Adipocyte (in vitro differentiated cells): Measurements from ENCODE around the gene TENM3.

Source experiments
- DNase-seq: peaks from one replicate; pipeline ENCODE4 v3.0.0-alpha.2; 2015; ENCODE audit warnings: low read depth
- H3K27me3 ChIP-seq: replicated peaks from 2 replicates; pipeline ENCODE4 v1.7.0; 2013; ENCODE audit warnings: mild to moderate bottlenecking, low read length, moderate library complexity; ENCODE audit not compliant: control insufficient read depth, insufficient read depth
- H3K36me3 ChIP-seq: 2 replicates; pipeline ENCODE4 v1.7.0; 2013; ENCODE audit warnings: low read length, mild to moderate bottlenecking, moderate library complexity; ENCODE audit not compliant: control insufficient read depth, insufficient read depth, severe bottlenecking
- H3K4me1 ChIP-seq: 2 replicates; pipeline ENCODE4 v1.7.0; 2013; ENCODE audit warnings: mild to moderate bottlenecking, low read length, moderate library complexity; ENCODE audit not compliant: control insufficient read depth, insufficient read depth
- H3K4me3 ChIP-seq: 2 replicates; pipeline ENCODE4 v1.7.0; 2013; ENCODE audit warnings: mild to moderate bottlenecking, low read length, moderate library complexity
- H3K9ac ChIP-seq: 2 replicates; pipeline ENCODE4 v1.7.0; 2013; ENCODE audit warnings: mild to moderate bottlenecking, low read length, moderate library complexity
- H3K9me3 ChIP-seq: 2 replicates; pipeline ENCODE4 v1.7.0; 2013; ENCODE audit warnings: mild to moderate bottlenecking, low read length, moderate library complexity; ENCODE audit not compliant: control insufficient read depth

The TENM3 gene

GRCh38 chr4:182788201-182788600 is 545.0 kb downstream of the TENM3 start:
- H3K27me3 ChIP-seq = no peaks in the 10 kb centered on the region
- no peaks in the 10 kb centered on the region for H3K9me3 ChIP-seq
- H3K9ac ChIP-seq = no peak overlapping the region
- H3K4me3 ChIP-seq = no peak overlapping the region
- DNase-seq = no peak
- no peaks in the 10 kb centered on the region for H3K4me1 ChIP-seq
- H3K36me3 ChIP-seq = peaks cover 35% of the 10 kb centered on the region

GRCh38 chr4:182789529-182789928 is 546.3 kb downstream of the TENM3 start:
- Histone ChIP-seq H3K4me3 (no peak overlapping the region), H3K4me1 (no peaks in the 10 kb centered on the region), H3K27me3 (no peaks in the 10 kb centered on the region), H3K9ac (no peak overlapping the region), H3K36me3 (peaks cover 48% of the 10 kb centered on the region), H3K9me3 (no peaks in the 10 kb centered on the region)
- DNase-seq = no peak

- no peak overlapping the region for H3K9ac ChIP-seq
- no peaks in the 10 kb centered on the region for H3K27me3 ChIP-seq
- H3K4me3 ChIP-seq = no peak overlapping the region
- no peaks in the 10 kb centered on the region for H3K9me3 ChIP-seq
- peaks cover 70% of the 10 kb centered on the region for H3K36me3 ChIP-seq
- no peaks in the 10 kb centered on the region for H3K4me1 ChIP-seq
- DNase-seq = no peak
Measured at GRCh38 chr4:182795446-182796238, 552.4 kb downstream of the TENM3 start.

- H3K36me3 ChIP-seq = peaks cover 38% of the 10 kb centered on the region
Measured at GRCh38 chr4:182799515-182800215, 556.5 kb downstream of the TENM3 start.

GRCh38 chr4:182800216-182800515 is 557.0 kb downstream of the TENM3 start:
- Histone ChIP-seq H3K9me3 (no peaks in the 10 kb centered on the region), H3K9ac (no peak overlapping the region), H3K36me3 (peaks cover 34% of the 10 kb centered on the region), H3K4me3 (no peak overlapping the region), H3K27me3 (no peaks in the 10 kb centered on the region), H3K4me1 (no peaks in the 10 kb centered on the region)
- DNase-seq = no peak

More at GRCh38 chr4:182799515-182800215, 556.5 kb downstream of the TENM3 start:
- Histone ChIP-seq H3K9ac (no peak overlapping the region), H3K4me1 (no peaks in the 10 kb centered on the region), H3K27me3 (no peaks in the 10 kb centered on the region), H3K9me3 (no peaks in the 10 kb centered on the region), H3K4me3 (no peak overlapping the region)
- no peak for DNase-seq

GRCh38 chr4:182801636-182802035 is 558.4 kb downstream of the TENM3 start:
- Histone ChIP-seq H3K4me1 (no peaks in the 10 kb centered on the region), H3K9me3 (no peaks in the 10 kb centered on the region), H3K4me3 (no peak overlapping the region), H3K27me3 (no peaks in the 10 kb centered on the region), H3K9ac (no peak overlapping the region), H3K36me3 (peaks cover 29% of the 10 kb centered on the region)
- no peak for DNase-seq

GRCh38 chr4:182802621-182803020 is 559.4 kb downstream of the TENM3 start:
- Histone ChIP-seq H3K36me3 (peaks cover 23% of the 10 kb centered on the region), H3K4me3 (no peak overlapping the region), H3K9ac (no peak overlapping the region), H3K9me3 (no peaks in the 10 kb centered on the region), H3K27me3 (no peaks in the 10 kb centered on the region), H3K4me1 (no peaks in the 10 kb centered on the region)
- DNase-seq = no peak

GRCh38 chr4:182803235-182803634 is 560.0 kb downstream of the TENM3 start:
- H3K36me3 ChIP-seq = peaks cover 19% of the 10 kb centered on the region
- no peaks in the 10 kb centered on the region for H3K9me3 ChIP-seq
- H3K27me3 ChIP-seq = no peaks in the 10 kb centered on the region
- no peak for DNase-seq
- no peak overlapping the region for H3K9ac ChIP-seq
- no peaks in the 10 kb centered on the region for H3K4me1 ChIP-seq
- no peak overlapping the region for H3K4me3 ChIP-seq

- Histone ChIP-seq H3K9ac (no peak overlapping the region), H3K27me3 (no peaks in the 10 kb centered on the region), H3K9me3 (no peaks in the 10 kb centered on the region), H3K36me3 (peaks cover 13% of the 10 kb centered on the region), H3K4me1 (no peaks in the 10 kb centered on the region), H3K4me3 (no peak overlapping the region)
- no peak for DNase-seq
Measured at GRCh38 chr4:182804131-182804530, 560.9 kb downstream of the TENM3 start.

- Histone ChIP-seq H3K9ac (no peak overlapping the region), H3K4me1 (no peaks in the 10 kb centered on the region), H3K36me3 (peaks cover 6% of the 10 kb centered on the region), H3K27me3 (no peaks in the 10 kb centered on the region), H3K4me3 (no peak overlapping the region), H3K9me3 (no peaks in the 10 kb centered on the region)
- no peak for DNase-seq
Measured at GRCh38 chr4:182805321-182805720, 562.1 kb downstream of the TENM3 start.

GRCh38 chr4:182805750-182806149 is 562.5 kb downstream of the TENM3 start:
- no peak overlapping the region for H3K4me3 ChIP-seq
- no peaks in the 10 kb centered on the region for H3K27me3 ChIP-seq
- H3K36me3 ChIP-seq = peaks cover 2% of the 10 kb centered on the region
- DNase-seq = no peak
- no peaks in the 10 kb centered on the region for H3K4me1 ChIP-seq
- H3K9ac ChIP-seq = no peak overlapping the region
- H3K9me3 ChIP-seq = no peaks in the 10 kb centered on the region
